ENCODE data around the gene OR1J4.
"Not testable (repeated sequence)": the region's sequence is repeated elsewhere in the genome, so short reads cannot be mapped to it uniquely, and the experiment has no call there.

GRCh38 chr9:122537066-122537465 is 18.1 kb downstream of the OR1J4 start:
- not testable (repeated sequence) for TF ChIP-seq POLR2A, CTCF (IDR thresholded peaks at IDR 0.05)
